GM12872 (cell line): ENCODE measurements around the gene PRSS56.

Source experiments
- CTCF ChIP-seq: IDR thresholded peaks from 3 replicates; pipeline ENCODE4 v1.5.1; 2011; ENCODE audit warnings: low read depth, mild to moderate bottlenecking, low read length, moderate library complexity; ENCODE audit not compliant: insufficient read depth

The PRSS56 gene

GRCh38 chr2:232501794-232502390 lies 18.3 kb upstream of the PRSS56 start:
- no peak for TF ChIP-seq CTCF

- TF ChIP-seq CTCF, result no peak
Observed at GRCh38 chr2:232502511-232502910, 17.7 kb upstream of the PRSS56 start.

- no peak for TF ChIP-seq CTCF
Observed at GRCh38 chr2:232502911-232503808, 17.0 kb upstream of the PRSS56 start.

- no peak for TF ChIP-seq CTCF
Observed at GRCh38 chr2:232503809-232504323, 16.3 kb upstream of the PRSS56 start.

GRCh38 chr2:232504438-232504837 lies 15.8 kb upstream of the PRSS56 start:
- no peak for TF ChIP-seq CTCF

GRCh38 chr2:232505856-232506255 lies 14.3 kb upstream of the PRSS56 start:
- TF ChIP-seq CTCF, result no peak

- no peak for TF ChIP-seq CTCF
Observed at GRCh38 chr2:232506709-232507108, 13.5 kb upstream of the PRSS56 start.
